Measurements from ENCODE around the gene FBXO2.

DNA sequence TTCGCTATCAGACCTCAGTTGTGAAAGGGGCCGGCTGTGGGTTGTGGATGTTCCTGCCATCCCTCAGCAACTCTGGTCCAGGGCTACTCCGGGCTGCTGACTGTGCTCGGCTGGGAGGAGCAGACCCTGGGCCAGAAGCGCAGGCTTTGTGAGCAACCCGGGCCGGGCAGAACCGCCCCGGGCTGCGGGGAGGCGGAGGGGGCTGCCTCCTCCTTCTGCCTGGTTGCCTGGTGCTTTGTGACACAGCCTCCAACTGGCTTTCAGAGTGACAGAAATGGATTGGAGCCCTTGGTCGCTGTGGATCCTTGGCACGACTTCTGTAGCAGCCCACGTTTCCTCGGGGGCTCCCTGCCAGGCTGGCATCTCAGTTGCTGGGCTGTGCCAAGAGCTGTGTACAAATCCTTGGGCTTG, 47.3 kb upstream of the FBXO2 start:
- TF ChIP-seq, protein P1, sequence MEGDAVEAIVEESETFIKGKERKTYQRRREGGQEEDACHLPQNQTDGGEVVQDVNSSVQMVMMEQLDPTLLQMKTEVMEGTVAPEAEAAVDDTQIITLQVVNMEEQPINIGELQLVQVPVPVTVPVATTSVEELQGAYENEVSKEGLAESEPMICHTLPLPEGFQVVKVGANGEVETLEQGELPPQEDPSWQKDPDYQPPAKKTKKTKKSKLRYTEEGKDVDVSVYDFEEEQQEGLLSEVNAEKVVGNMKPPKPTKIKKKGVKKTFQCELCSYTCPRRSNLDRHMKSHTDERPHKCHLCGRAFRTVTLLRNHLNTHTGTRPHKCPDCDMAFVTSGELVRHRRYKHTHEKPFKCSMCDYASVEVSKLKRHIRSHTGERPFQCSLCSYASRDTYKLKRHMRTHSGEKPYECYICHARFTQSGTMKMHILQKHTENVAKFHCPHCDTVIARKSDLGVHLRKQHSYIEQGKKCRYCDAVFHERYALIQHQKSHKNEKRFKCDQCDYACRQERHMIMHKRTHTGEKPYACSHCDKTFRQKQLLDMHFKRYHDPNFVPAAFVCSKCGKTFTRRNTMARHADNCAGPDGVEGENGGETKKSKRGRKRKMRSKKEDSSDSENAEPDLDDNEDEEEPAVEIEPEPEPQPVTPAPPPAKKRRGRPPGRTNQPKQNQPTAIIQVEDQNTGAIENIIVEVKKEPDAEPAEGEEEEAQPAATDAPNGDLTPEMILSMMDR (IDR thresholded peaks at IDR 0.05; ENCODE audit: insufficient read depth, low read depth, low read length): no peak
- TF ChIP-seq EZH2 (IDR thresholded peaks at IDR 0.05; ENCODE audit: insufficient read depth, low read length): no peak

Measured in astrocyte (in vitro differentiated cells and primary cell).